ENCODE data around the gene CDX2.

Gene CDX2

GRCh38 chr13:27928353-27928804 lies 40.7 kb downstream of the CDX2 start:
- DNase-seq (ENCODE audit: low read depth): no peak

- no peak for DNase-seq (ENCODE audit: low read depth)
Measured at GRCh38 chr13:27927444-27928352, 41.4 kb downstream of the CDX2 start.

GRCh38 chr13:27926644-27927434 lies 42.3 kb downstream of the CDX2 start:
- no peak for DNase-seq (ENCODE audit: low read depth)

- DNase-seq (ENCODE audit: low read depth): no peak
Measured at GRCh38 chr13:27925220-27925991, 43.7 kb downstream of the CDX2 start.

- no peak for DNase-seq (ENCODE audit: low read depth)
Measured at GRCh38 chr13:27924529-27925141, 44.5 kb downstream of the CDX2 start.

GRCh38 chr13:27923794-27924528 lies 45.2 kb downstream of the CDX2 start:
- DNase-seq (ENCODE audit: low read depth): no peak

GRCh38 chr13:27922883-27923612 lies 46.1 kb downstream of the CDX2 start:
- no peak for DNase-seq (ENCODE audit: low read depth)

GRCh38 chr13:27921961-27922882 lies 46.9 kb downstream of the CDX2 start:
- no peak for DNase-seq (ENCODE audit: low read depth)

- no peak for DNase-seq (ENCODE audit: low read depth)
Measured at GRCh38 chr13:27921421-27921960, 47.6 kb downstream of the CDX2 start.

GRCh38 chr13:27920677-27921420 lies 48.3 kb downstream of the CDX2 start:
- DNase-seq (ENCODE audit: low read depth): no peak

- DNase-seq (ENCODE audit: low read depth): no peak
Measured at GRCh38 chr13:27919934-27920676, 49.0 kb downstream of the CDX2 start, which contains the start of gene PDX1. TSS of gene PDX1 (plus strand) at chr13:27920000. CDS start at chr13:27920139, 139 bp downstream.

- no peak for DNase-seq (ENCODE audit: low read depth)
Measured at GRCh38 chr13:27919659-27919933, 49.5 kb downstream of the CDX2 start.

- no peak for DNase-seq (ENCODE audit: low read depth)
Measured at GRCh38 chr13:27918918-27919658, 50.0 kb downstream of the CDX2 start.

- no peak for DNase-seq (ENCODE audit: low read depth)
Measured at GRCh38 chr13:27918041-27918917, 50.8 kb downstream of the CDX2 start.

GRCh38 chr13:27917121-27917947 lies 51.8 kb downstream of the CDX2 start:
- no peak for DNase-seq (ENCODE audit: low read depth)
